Measurements from ENCODE around the gene NLRP3.

GRCh38 chr1:247366926-247367645 lies 48.9 kb upstream of the NLRP3 start:
- TF ChIP-seq CTCF (IDR thresholded peaks at IDR 0.05 in 4 of 5, conservative IDR thresholded peaks at IDR 0.05 in 1 of 5) (no peak), POLR2A (IDR thresholded peaks at IDR 0.05) (no peak)
